ENCODE results near the gene MAP3K20. TPM values are rescaled to one million over a fixed set of nuclear protein-coding genes. Genes with fewer than 3 reads are reported as not detected.
"Not testable (repeated sequence)": the region's sequence is repeated elsewhere in the genome, so short reads cannot be mapped to it uniquely, and the experiment has no call there.

Gene MAP3K20
- total and polyA plus RNA-seq, 10 donors = 3.2 to 24.1 (median 14.6) TPM

DNA sequence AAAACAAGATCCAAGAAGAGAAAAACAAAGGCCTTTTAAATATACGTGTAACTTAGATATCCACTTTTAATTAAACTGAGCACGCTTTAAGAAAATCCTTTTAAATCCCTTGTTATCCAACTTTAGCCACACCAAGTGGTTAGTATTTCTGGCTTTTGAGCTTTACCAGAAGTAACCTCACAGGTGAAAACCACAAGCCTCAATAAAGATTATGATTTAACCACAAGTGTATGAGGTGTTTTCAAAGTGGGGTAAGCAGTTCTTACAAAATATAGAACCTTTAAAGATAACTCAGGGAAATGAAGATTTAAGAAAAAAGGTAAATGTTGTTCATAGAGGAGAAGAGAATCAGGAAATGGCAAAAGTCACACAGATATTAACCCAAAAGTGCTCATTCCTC is 220.6 kb downstream of the MAP3K20 start:
- Histone ChIP-seq H3K27me3 (replicated peaks in 1 of 7) (no peaks in the 10 kb centered on the region), H3K4me3 (no peak overlapping the region), H3K27ac (no peak overlapping the region), H3K9me3 (peaks cover 3 to 71% (median 41%) of the 10 kb centered on the region in 8 donors), H3K4me1 (no peaks in the 10 kb centered on the region), H3K36me3 (no peaks in the 10 kb centered on the region)
- 85 to 93% (median 91%) methylated on average over 2 of the region's 2 CpGs for WGBS, 5 donors
- no peak for DNase-seq
- no peak for TF ChIP-seq POLR2A (IDR thresholded peaks at IDR 0.05)
- TF ChIP-seq, protein P1, sequence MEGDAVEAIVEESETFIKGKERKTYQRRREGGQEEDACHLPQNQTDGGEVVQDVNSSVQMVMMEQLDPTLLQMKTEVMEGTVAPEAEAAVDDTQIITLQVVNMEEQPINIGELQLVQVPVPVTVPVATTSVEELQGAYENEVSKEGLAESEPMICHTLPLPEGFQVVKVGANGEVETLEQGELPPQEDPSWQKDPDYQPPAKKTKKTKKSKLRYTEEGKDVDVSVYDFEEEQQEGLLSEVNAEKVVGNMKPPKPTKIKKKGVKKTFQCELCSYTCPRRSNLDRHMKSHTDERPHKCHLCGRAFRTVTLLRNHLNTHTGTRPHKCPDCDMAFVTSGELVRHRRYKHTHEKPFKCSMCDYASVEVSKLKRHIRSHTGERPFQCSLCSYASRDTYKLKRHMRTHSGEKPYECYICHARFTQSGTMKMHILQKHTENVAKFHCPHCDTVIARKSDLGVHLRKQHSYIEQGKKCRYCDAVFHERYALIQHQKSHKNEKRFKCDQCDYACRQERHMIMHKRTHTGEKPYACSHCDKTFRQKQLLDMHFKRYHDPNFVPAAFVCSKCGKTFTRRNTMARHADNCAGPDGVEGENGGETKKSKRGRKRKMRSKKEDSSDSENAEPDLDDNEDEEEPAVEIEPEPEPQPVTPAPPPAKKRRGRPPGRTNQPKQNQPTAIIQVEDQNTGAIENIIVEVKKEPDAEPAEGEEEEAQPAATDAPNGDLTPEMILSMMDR (IDR thresholded peaks at IDR 0.05 in 8 of 11, conservative IDR thresholded peaks at IDR 0.05 in 3 of 11) = no peak
- no peak for TF ChIP-seq POLR2AphosphoS5 (IDR thresholded peaks at IDR 0.05)
- intact Hi-C loops (cut with DNase I; ENCODE audit: low total_unique reads) = no loop called here

DNA sequence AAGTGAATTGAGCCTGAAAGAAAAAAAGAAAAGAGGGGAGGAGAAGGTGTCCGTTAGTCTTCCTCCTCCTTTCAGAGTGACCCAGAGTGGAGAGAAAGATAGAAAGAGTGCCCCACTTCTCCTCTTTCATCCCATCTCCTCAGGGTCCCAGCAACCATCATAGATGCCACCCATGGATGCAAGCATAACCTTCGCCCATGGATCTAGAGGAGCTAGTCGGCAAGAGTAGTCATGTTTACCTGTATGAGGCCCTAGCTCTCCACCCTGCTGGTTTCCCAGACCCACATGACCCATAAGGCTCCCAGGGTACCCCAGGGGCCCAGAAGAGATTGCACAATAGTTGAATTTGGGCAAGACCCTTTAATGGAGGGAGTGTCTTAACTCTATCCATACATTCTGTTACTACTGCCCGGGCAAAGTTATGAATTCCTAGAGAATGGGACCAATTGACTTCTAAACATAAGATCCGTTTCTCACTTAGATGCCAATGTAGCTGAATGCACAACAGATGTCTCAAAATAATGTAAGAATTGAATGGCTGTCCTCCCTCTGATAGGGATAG is 223.0 kb downstream of the MAP3K20 start:
- 90 to 97% (median 93%) methylated on average over 5 of the region's 5 CpGs for WGBS, 5 donors
- Histone ChIP-seq H3K27me3 (replicated peaks in 1 of 7) (no peaks in the 10 kb centered on the region), H3K27ac (no peak overlapping the region), H3K36me3 (no peaks in the 10 kb centered on the region), H3K4me1 (no peaks in the 10 kb centered on the region), H3K9me3 (peaks cover 3 to 69% (median 44%) of the 10 kb centered on the region in 8 donors), H3K4me3 (no peak overlapping the region)
- TF ChIP-seq, protein P1 (IDR thresholded peaks at IDR 0.05 in 8 of 11, conservative IDR thresholded peaks at IDR 0.05 in 3 of 11) = no peak
- TF ChIP-seq POLR2A (IDR thresholded peaks at IDR 0.05) (no peak), POLR2AphosphoS5 (IDR thresholded peaks at IDR 0.05) (no peak)
- intact Hi-C loops (cut with DNase I; ENCODE audit: low total_unique reads) = no loop called here
- no peak for DNase-seq

DNA sequence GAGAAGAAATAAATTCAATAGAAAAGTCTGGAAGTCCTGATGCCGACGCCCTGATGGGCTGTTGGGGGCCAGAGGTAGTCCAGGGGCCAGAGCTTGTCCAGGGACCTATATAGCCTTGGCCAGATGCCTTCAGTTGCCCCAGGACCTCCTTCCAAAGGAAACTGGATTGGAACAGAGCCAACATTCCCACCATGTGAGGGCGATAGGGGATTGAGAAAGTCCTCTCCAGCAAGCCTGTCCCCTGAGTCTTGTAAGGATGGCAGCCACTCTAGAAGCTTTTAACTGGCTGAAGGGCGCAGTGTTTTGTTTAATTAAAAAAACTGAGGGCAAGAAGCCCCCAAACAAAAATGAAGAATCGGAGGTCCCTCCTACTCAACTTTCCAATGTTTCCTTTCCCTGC is 224.1 kb downstream of the MAP3K20 start:
- DNase-seq = no peak
- no peak overlapping the region for H3K27ac ChIP-seq
- intact Hi-C loops (cut with DNase I; ENCODE audit: low total_unique reads) = no loop called here
- WGBS, 5 donors = 91 to 95% (median 93%) methylated on average over 5 of the region's 5 CpGs
- no peaks in the 10 kb centered on the region for H3K27me3 ChIP-seq (replicated peaks in 1 of 7)
- H3K4me3 ChIP-seq = no peak overlapping the region
- H3K9me3 ChIP-seq = peaks cover 3 to 61% (median 44%) of the 10 kb centered on the region in 8 donors
- H3K36me3 ChIP-seq = no peaks in the 10 kb centered on the region
- no peaks in the 10 kb centered on the region for H3K4me1 ChIP-seq
- TF ChIP-seq, protein P1 (IDR thresholded peaks at IDR 0.05 in 8 of 11, conservative IDR thresholded peaks at IDR 0.05 in 3 of 11) = no peak
- TF ChIP-seq POLR2A (IDR thresholded peaks at IDR 0.05) (no peak), POLR2AphosphoS5 (IDR thresholded peaks at IDR 0.05) (no peak)

DNA sequence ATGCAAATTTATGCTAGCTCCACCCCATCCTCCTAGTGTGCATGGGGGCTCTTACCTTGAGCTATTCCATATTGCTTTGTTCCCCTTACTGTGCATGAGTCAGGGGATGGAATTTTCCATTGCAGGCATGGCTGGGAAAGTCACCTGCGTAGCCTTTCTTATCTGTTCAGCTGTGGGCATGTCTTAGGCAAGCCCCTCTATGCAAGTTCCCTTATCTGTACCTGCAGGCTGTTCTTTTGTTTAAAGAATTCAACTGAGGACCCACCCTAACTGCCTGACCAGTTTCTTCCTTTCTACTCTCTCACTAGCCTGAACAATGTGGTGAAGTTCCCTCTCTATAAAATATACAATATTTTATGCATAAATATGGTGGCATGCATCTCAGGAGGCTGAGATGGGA is 224.8 kb downstream of the MAP3K20 start:
- TF ChIP-seq, protein P1 (IDR thresholded peaks at IDR 0.05 in 8 of 11, conservative IDR thresholded peaks at IDR 0.05 in 3 of 11) = no peak
- no peak for TF ChIP-seq POLR2A (IDR thresholded peaks at IDR 0.05)
- TF ChIP-seq POLR2AphosphoS5 (IDR thresholded peaks at IDR 0.05) = no peak
- Histone ChIP-seq H3K27ac (no peak overlapping the region), H3K4me1 (no peaks in the 10 kb centered on the region), H3K4me3 (no peak overlapping the region), H3K27me3 (replicated peaks in 1 of 7) (no peaks in the 10 kb centered on the region), H3K36me3 (no peaks in the 10 kb centered on the region), H3K9me3 (peaks cover 3 to 61% (median 44%) of the 10 kb centered on the region in 8 donors)
- 81 to 100% (median 93%) methylated on average over 1 of the region's 1 CpG for WGBS, 5 donors
- DNase-seq = no peak
- intact Hi-C loops (cut with DNase I; ENCODE audit: low total_unique reads) = no loop called here

DNA sequence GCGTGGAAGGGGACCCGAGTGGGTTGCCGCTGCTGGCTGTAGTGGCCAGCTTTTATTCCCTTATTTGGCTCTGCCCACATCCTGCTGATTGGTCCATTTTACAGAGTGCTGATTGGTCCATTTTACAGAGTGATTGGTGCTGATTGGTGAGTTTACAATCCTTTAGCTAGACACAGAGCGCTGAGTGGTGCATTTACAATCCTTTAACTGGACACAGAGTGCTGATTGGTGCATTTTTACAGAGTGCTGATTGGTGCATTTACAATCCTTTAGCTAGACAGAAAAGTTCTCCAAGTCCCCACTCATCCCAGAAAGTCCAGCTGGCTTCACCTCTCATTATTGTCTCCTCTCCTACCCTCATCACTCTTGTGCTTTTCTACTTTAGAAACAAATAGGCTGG is 225.9 kb downstream of the MAP3K20 start:
- WGBS, 5 donors = 84 to 100% (median 95%) methylated on average over 4 of the region's 4 CpGs
- H3K4me3 ChIP-seq; H3K4me1 ChIP-seq; DNase-seq; intact Hi-C loops (cut with DNase I; ENCODE audit: low total_unique reads); H3K27ac ChIP-seq; H3K36me3 ChIP-seq; H3K27me3 ChIP-seq (replicated peaks in 1 of 7): not testable (repeated sequence)
- H3K9me3 ChIP-seq = peaks cover 3 to 57% (median 43%) of the 10 kb centered on the region in 8 donors
